GM12872 (cell line): ENCODE measurements around the gene HDAC9.

Experiments used
- CTCF ChIP-seq: IDR thresholded peaks from 3 replicates; pipeline ENCODE4 v1.5.1; 2011; ENCODE audit warnings: low read depth, mild to moderate bottlenecking, low read length, moderate library complexity; ENCODE audit not compliant: insufficient read depth

The HDAC9 gene

GRCh38 chr7:18529239-18529638 is 33.7 kb downstream of the HDAC9 start:
- TF ChIP-seq CTCF, result no peak

GRCh38 chr7:18530224-18531179 is 35.0 kb downstream of the HDAC9 start:
- TF ChIP-seq CTCF, result no peak

- no peak for TF ChIP-seq CTCF
Measured at GRCh38 chr7:18531539-18531938, 36.0 kb downstream of the HDAC9 start.

GRCh38 chr7:18532813-18533212 is 37.3 kb downstream of the HDAC9 start:
- no peak for TF ChIP-seq CTCF

- no peak for TF ChIP-seq CTCF
Measured at GRCh38 chr7:18534481-18534880, 38.9 kb downstream of the HDAC9 start.

GRCh38 chr7:18535810-18536415 is 40.4 kb downstream of the HDAC9 start:
- TF ChIP-seq CTCF, result no peak

- no peak for TF ChIP-seq CTCF
Measured at GRCh38 chr7:18536486-18536885, 40.9 kb downstream of the HDAC9 start.
